ENCODE measurements around the gene KANK4.

GRCh38 chr1:62285984-62286785, 33.0 kb downstream of the KANK4 start:
- TF ChIP-seq CTCF (conservative IDR thresholded peaks at IDR 0.05 in 1 of 2, IDR thresholded peaks at IDR 0.05 in 1 of 2; ENCODE audit: low read depth in 1 of 2, low read length in 2 of 2) (no peak), EZH2 (IDR thresholded peaks at IDR 0.05; ENCODE audit: low read length, missing control alignments) (no peak)

All from fibroblast of lung (primary cell).